ENCODE results near the gene SSR2.

DNA sequence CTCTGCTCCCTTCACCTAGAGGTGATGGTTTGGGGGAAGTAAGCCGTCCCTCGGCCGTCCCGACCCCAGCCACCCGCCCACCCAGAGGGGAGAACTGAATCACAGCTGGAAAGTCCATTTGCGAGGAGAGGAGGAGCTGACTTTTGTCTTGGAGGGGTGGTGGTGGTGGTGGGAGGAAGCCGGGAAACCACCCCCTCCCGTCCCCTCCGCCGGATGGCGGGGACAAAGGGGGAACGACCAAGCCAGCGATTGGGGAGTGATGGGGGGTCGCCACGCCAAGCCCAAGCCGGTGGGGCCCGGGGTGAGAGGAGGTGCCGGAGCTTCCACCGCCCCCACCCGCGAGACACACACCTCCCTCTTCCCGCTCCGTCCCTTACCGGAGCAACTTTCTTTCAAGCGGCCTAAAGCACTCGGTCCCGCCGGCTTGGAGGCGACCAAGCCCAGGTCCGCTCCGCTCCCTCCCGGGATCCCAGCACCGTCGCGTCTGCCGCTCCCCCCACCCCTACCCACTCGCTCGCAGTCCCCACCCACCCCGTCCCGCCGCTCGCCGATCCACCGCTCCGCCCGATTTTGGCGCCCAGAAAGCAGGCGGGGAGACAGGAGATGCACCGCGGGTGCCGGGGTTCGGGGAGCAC is 42.9 kb downstream of the SSR2 start:
- TF ChIP-seq CREB1 (CRISPR knock-in tag; IDR thresholded peaks at IDR 0.05; ENCODE audit: low read depth) = no peak
- TF ChIP-seq, protein P1, sequence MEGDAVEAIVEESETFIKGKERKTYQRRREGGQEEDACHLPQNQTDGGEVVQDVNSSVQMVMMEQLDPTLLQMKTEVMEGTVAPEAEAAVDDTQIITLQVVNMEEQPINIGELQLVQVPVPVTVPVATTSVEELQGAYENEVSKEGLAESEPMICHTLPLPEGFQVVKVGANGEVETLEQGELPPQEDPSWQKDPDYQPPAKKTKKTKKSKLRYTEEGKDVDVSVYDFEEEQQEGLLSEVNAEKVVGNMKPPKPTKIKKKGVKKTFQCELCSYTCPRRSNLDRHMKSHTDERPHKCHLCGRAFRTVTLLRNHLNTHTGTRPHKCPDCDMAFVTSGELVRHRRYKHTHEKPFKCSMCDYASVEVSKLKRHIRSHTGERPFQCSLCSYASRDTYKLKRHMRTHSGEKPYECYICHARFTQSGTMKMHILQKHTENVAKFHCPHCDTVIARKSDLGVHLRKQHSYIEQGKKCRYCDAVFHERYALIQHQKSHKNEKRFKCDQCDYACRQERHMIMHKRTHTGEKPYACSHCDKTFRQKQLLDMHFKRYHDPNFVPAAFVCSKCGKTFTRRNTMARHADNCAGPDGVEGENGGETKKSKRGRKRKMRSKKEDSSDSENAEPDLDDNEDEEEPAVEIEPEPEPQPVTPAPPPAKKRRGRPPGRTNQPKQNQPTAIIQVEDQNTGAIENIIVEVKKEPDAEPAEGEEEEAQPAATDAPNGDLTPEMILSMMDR (conservative IDR thresholded peaks at IDR 0.05; ENCODE audit: low read depth in 2 of 2) = no peak
- TF ChIP-seq EZH2phosphoT487 (IDR thresholded peaks at IDR 0.05; ENCODE audit: unreplicated experiment) = no peak
- TF ChIP-seq POLR2AphosphoS5 (IDR thresholded peaks at IDR 0.05; ENCODE audit: low read depth) = no peak
- TF ChIP-seq EZH2 (IDR thresholded peaks at IDR 0.05; ENCODE audit: low read depth, unreplicated experiment) = no peak
- no peak for TF ChIP-seq NANOG (IDR thresholded peaks at IDR 0.05; ENCODE audit: borderline replicate concordance)
